Measurements from ENCODE around the gene WNK1.

DNA sequence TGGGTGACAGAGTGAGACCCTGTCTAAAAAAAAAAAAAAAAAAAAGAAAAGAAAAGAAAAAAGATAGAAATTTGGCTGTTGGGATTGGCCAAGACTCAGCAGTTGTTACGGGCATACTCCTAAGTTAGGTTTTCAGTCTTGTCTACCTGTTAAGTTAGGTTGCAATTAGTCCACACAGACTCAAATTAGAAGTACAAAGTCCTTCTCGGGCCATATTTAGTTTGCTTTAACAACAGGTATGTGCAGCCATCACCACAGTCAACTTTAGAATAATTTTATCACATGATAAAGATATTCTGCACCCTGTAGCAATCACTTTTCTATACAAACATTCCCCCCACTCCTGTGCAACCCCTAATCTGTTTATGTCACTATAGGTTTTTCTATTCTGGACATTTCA, 85.2 kb downstream of the WNK1 start:
- TF ChIP-seq CTCF (IDR thresholded peaks at IDR 0.05; ENCODE audit: poor library complexity, severe bottlenecking) (no peak), POLR2AphosphoS5 (IDR thresholded peaks at IDR 0.05) (no peak), EZH2 (IDR thresholded peaks at IDR 0.05; ENCODE audit: borderline replicate concordance, insufficient read depth, low read length, poor library complexity, severe bottlenecking) (no peak)
